NCI-H146 (cell line): ENCODE results near the gene KRTAP5-1.

Source experiments
- DNase-seq: peaks from one replicate; lab custom pipeline; 2025; lab: John Stamatoyannopoulos, UW

The KRTAP5-1 gene

GRCh38 chr11:1560649-1561251 is 24.3 kb downstream of the KRTAP5-1 start:
- DNase-seq, result no peak

DNA sequence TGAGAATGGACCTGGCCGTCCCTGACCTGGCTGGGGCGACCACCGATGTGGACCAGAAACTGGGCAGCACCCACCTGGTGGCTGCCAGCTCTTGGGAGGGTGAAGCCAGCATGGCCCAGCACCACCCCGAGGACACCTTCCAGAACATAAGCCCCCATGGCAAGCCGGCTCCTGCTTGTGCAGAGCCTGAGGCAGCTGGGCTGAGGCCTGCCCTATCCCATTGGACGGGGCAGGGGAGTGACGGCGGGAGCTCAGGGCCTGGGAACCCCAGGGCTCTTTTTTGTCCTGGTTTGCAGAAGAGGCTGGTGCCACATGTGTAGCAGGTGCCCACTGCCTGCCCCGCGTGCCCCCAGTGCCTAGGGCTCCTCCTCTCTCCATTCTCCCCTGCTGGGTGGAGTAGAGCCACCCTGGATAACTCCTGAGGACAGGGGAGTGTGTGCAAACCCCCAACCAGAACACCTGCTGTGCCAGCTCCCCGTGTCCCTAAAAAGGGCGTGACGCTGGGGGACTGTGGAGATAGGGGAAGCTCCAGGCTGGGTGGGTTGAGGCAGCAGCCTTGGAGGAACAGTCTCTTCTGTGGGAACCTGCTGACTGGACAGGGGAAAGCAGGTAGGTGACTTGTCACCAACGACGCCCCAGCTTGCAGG is 25.0 kb downstream of the KRTAP5-1 start:
- DNase-seq, result no peak

GRCh38 chr11:1559111-1559951 is 25.8 kb downstream of the KRTAP5-1 start:
- DNase-seq, result no peak

GRCh38 chr11:1558775-1559110 is 26.3 kb downstream of the KRTAP5-1 start:
- no peak for DNase-seq

DNA sequence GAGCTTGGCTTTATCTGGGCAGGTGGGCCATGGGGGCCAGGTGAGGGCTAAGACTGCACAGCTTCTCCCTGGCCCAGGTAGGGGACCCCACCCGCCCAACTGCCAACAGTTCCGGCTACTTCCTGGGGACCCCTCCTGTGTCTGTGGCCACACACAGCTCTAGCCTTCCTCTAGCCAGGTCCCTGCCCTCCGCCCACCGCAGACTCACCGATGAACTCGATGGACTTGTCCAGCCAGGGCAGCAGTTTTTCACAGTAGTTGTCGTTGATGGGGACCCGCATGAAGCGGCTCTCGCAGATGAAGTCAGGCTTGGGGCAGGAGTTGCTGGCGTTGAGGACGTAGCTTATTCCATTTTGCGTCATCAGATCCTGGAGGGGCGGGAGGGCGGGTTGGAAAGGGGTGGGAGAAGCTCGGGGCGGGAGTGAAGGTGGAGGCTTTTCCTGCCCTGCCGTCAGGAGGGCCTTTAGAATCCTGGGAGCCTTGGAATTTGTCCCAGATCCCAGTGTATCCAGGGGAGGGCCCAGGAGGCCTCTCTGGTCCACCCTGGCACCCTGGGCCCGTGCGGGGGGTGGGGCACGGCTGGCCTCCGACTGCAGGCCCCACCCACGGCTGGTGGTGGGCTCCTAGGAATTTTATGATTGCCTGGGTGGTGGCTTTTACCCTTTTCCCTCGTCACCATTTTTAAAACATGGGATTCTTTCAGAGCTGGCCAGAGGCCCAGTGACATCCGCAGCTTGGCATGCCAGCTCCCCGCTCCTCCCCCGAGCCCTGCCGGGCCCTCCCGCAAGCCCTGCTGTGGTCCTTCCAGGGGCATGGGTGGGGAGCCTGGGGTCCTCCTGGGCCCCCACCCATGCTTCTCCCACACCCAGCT is 26.9 kb downstream of the KRTAP5-1 start:
- DNase-seq, result no peak

- no peak for DNase-seq
Measured at GRCh38 chr11:1557051-1557884, 27.8 kb downstream of the KRTAP5-1 start.

DNA sequence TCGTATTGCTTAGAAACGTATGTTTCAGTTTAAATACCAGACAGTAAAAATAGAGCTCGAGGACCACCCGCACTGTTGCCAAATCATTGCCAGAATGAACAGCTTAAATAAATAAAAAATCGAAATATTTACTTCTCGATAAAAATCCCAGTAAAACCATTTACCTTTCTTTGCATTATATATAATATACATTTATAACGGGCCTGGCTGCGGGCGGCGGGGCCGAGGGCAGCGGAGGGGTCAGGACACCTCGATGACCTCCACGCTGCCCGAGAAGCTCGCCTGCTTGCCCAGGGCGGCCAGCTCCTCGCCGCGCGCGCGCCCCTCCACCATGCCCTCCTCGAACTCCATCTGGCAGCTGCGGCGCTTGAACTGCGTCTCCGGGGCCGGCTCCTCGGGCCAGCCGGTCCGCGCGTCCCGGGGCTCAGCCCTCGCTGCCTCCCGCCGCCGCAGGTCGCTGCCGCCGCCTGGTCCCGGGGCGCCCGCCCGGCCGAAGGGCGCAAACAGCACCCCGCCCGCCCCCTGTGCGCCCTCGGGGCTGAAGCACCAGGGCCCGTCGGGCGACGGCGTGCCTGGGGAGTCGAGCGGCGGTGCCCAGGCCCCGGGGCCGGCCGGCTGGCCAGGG is 28.7 kb downstream of the KRTAP5-1 start:
- DNase-seq, result no peak

DNA sequence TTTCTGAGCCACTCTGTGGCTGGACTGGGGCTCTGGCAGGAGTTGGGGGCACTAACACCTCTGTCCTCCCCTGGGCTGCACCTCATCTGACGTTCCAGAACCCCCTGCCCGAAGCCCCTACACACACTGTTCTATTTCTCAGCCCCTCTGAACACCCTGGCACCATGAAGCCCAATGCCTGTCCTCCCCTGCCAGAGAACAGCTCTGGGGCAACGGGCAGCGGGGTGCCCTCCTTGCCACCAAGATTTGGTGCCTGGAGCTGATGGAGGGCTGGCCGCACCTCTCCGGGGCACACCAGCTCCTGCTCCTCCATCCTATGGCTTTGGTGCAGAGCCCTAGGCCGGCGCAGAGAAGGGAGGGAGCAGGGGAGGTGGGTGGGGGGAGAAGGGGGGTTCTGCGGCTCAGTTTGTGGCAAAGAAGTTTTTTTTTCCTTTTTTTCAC is 29.4 kb downstream of the KRTAP5-1 start:
- DNase-seq, result no peak

DNA sequence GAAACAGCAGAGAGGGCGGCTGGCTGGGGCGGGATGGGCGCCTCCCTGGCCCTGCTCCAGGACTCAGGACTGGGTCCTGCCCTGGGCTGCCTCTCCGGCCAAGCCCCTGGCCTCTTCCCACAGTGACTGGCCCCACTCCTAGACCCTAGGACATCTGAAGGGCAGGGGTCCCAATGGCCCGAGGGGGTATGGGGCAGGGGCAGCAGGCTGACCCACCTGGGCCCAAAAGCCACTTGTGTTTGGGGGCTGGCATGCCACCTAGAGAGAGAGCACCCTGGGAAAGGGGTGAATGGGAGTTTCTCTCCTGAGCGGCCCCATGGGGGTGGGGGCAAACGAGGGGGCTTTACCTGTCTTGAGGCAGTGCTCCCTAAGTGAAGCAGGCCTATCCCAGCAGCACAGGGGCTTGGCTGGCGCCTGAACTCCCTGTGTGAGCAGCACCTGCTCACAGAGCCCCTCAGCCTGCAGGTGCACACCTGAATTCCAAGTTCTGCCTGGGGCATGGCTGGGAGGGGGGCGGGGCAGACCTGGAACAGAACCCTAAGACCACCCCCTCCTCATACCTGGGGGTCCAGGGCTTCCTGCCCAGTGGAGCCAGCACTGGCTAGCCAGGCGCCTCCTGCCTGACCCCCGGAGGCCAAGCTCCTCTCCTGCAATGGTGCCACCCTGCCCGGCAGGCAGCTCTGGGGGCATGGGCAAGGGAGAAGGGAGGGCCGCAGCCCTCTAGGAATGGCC is 29.9 kb downstream of the KRTAP5-1 start:
- no peak for DNase-seq

GRCh38 chr11:1553808-1554594 is 31.1 kb downstream of the KRTAP5-1 start:
- DNase-seq, result peak; percentile 67

DNA sequence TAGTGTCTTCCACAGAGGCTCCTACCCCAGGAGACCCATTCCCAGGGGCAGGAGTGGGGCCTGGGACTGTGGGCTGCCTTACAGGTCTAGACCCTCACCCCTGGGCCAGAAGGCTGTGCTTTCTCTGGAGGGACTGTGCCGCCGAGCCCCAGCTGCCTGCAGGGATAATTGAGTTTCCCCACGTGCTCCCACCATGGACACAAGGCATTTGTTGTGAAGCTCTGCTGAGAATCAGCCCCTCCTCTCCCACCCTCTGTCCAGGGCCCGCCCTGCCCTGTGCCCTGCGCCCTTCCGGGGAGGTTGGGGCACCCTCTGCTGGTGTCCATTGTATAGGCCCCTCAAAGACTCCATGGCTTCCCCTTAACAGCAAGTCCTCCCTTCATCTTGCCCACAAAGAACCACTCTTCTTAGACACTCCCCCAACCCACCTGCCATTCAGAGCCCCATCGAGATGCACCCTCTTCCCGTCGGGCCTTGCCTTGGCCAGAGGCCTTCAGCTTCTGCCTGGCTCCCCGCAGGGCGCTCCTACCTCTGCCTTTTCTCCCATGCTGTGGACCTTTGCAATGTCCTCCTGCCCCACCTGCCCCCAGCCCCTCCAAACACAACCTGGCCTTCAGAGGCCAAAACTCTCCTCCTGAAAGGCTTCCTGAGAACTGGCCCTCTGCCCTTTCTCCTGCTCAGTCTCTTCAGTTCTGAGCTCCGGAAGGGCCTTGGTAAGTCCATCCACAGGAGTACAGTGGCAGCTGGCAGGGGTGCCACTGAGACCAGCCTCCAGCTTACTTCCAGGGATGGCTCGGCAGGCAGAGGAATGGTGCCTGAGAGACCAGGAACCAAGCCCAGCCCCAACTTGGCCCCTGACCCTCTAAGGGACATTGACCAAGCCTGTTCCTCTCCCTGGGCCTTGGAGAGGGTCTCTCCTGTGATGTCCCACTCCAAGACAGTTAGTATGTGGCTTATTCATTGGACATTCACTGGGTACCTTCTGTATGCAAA is 35.4 kb downstream of the KRTAP5-1 start:
- DNase-seq, result peak; percentile 23

GRCh38 chr11:1548221-1549070 is 36.6 kb downstream of the KRTAP5-1 start:
- peak; percentile 64 for DNase-seq

DNA sequence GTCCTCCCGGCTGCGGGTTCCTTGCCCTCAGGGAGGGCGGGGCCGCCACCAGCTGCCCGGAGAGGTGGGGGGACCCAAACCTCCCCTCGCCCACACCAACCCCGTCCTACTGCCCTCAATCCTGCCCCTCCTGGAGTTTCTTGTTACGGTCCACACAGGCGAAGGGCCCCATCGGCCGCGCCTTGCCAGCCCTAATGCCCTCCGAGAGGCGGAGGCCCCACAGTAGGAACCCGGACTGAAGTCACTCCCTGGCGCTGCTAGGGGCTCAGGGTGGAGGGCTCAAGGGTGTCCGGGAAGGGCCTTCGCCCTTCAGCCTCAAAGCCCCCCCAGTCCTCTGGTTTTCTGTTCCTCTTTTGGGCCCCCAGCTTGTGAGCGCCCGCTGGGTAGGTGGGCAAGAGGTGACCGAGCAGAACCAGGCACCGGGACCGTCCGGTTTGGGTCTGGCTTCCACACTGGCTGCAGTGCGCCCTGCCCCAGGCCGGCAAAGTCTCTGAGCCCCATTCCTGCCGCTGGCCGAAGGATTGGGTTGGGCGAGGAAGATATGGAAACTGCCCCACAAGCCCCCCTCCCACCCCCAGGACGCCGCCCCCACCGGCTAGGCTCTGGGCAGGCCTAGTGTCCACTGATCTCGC is 37.5 kb downstream of the KRTAP5-1 start:
- no peak for DNase-seq

GRCh38 chr11:1546536-1547466 is 38.3 kb downstream of the KRTAP5-1 start:
- DNase-seq, result peak; percentile 82

- peak; percentile 80 for DNase-seq
Measured at GRCh38 chr11:1546077-1546535, 39.0 kb downstream of the KRTAP5-1 start.
